Gastrocnemius medialis (tissue), 4 donors: ENCODE results near the gene DENND1A. TPM values are rescaled to one million over a fixed set of nuclear protein-coding genes. Genes with fewer than 3 reads are reported as not detected.

Experiments used
- ATAC-seq, 2 donors: fragments of 150-250 bp; one replicate each; pipeline ENCODE4 v1.9.1; 2016
- DNase-seq, 2 donors: peaks; one replicate each; pipeline ENCODE4 v3.0.0-alpha.2; 2019
- H3K27ac ChIP-seq, 4 donors: fragments of 200-600 bp; sonication (generic); 1 replicate in 1 of 4; 2 replicates in 3 of 4; pipeline ENCODE4 v1.5.1; 2016 to 2018; ENCODE audit warnings: mild to moderate bottlenecking in 2 of 4, moderate library complexity in 1 of 4
- H3K27me3 ChIP-seq, 3 donors: fragments of 200-600 bp; sonication (generic) in 2 of 3; 1 replicate in 1 of 3; 2 replicates in 2 of 3; pipeline versions ENCODE4 v1.5.1 to v1.6.0; 2016 to 2019; ENCODE audit warnings: mild to moderate bottlenecking in 1 of 3, moderate library complexity in 1 of 3
- H3K36me3 ChIP-seq, 2 donors: fragments of 200-600 bp; sonication (generic) in 1 of 2; one replicate each; pipeline ENCODE4 v1.5.1; 2017 to 2018
- H3K4me1 ChIP-seq, 2 donors: fragments of 200-600 bp; sonication (generic) in 1 of 2; one replicate each; pipeline ENCODE4 v1.5.1; 2016 to 2017; ENCODE audit warnings: mild to moderate bottlenecking in 2 of 2
- H3K4me3 ChIP-seq, 4 donors: fragments of 200-600 bp; sonication (generic) in 3 of 4; 1 replicate in 1 of 4; 2 replicates in 3 of 4; pipeline ENCODE4 v1.5.1; 2016 to 2019; ENCODE audit warnings: mild to moderate bottlenecking in 2 of 4
- H3K9me3 ChIP-seq, 3 donors: fragments of 200-600 bp; sonication (generic) in 2 of 3; 1 replicate in 1 of 3; 2 replicates in 2 of 3; pipeline ENCODE4 v1.5.1; 2016 to 2019
- CTCF ChIP-seq, 5 experiments: fragments of 450-650 bp in 3 of 5; fragments of 200-600 bp in 2 of 5; sonication (generic) in 2 of 5; IDR thresholded peaks in 4 of 5; conservative IDR thresholded peaks in 1 of 5; 1 replicate in 4 of 5; 2 replicates in 1 of 5; pipeline ENCODE4 v1.5.1; 2016 to 2019; ENCODE audit warnings: antibody characterized with exemption in 5 of 5, mild to moderate bottlenecking in 3 of 5, moderate library complexity in 3 of 5
- POLR2A ChIP-seq, 2 donors: fragments of 450-650 bp; IDR thresholded peaks; one replicate each; pipeline ENCODE4 v1.6.1; 2017; ENCODE audit warnings: antibody characterized with exemption in 2 of 2, mild to moderate bottlenecking in 2 of 2, moderate library complexity in 2 of 2
- in situ Hi-C, 4 donors: fragments of 200-750 bp; cut with MboI; loops; one replicate each; pipeline versions ENCODE4 v1.15.0 to v1.8.0; 2017; ENCODE audit warnings: low sequenced_read_pairs in 4 of 4
- intact Hi-C: fragments of 100-400 bp; cut with DNase I; formaldehyde crosslinking; loops from one replicate; pipeline ENCODE4 v1.15.1; 2023; ENCODE audit warnings: low total_unique reads
- total RNA-seq, 4 donors: library from RNA; depleted of rRNA; stranded (reverse); fragments of >200 nt; gene quantifications; one replicate each; pipeline versions ENCODE4 v1.1.0 to v1.2.3, GENCODE V29; 2016

The DENND1A gene
- total RNA-seq, 4 donors from 2014 or later, result 14.1 to 24.6 (median 16.4) TPM

GRCh38 chr9:123368536-123369153 is 561.3 kb downstream of the DENND1A start:
- intact Hi-C loops, result no loop called here
- Histone ChIP-seq H3K27me3 (peaks cover 16 to 20% (median 19%) of the 10 kb centered on the region in 3 donors), H3K4me1 (no peaks in the 10 kb centered on the region), H3K27ac (no peak overlapping the region), H3K36me3 (no peaks in the 10 kb centered on the region), H3K9me3 (no peaks in the 10 kb centered on the region), H3K4me3 (no peak overlapping the region)
- no peak for TF ChIP-seq CTCF (IDR thresholded peaks at IDR 0.05 in 4 of 5, conservative IDR thresholded peaks at IDR 0.05 in 1 of 5)
- TF ChIP-seq POLR2A (IDR thresholded peaks at IDR 0.05), result no peak
- no peak for DNase-seq
- no peak for ATAC-seq
- in situ Hi-C loops, result loop anchor here in 1 of 4 donors (25.0 kb wide), 1 partner anchor 906 kb away; no protein-coding TSS in a partner anchor

- no peaks in the 10 kb centered on the region for H3K36me3 ChIP-seq
- no peaks in the 10 kb centered on the region for H3K4me1 ChIP-seq
- in situ Hi-C loops (loop anchor here in 1 of 4 donors (25.0 kb wide), 1 partner anchor 906 kb away; no protein-coding TSS in a partner anchor), intact Hi-C loops (no loop called here)
- no peaks in the 10 kb centered on the region for H3K9me3 ChIP-seq
- ATAC-seq (no peak), DNase-seq (no peak)
- no peak overlapping the region for H3K27ac ChIP-seq
- no peak overlapping the region for H3K4me3 ChIP-seq
- H3K27me3 ChIP-seq, result peaks cover 15 to 19% (median 17%) of the 10 kb centered on the region in 3 donors
- TF ChIP-seq POLR2A (IDR thresholded peaks at IDR 0.05), result no peak
- TF ChIP-seq CTCF (IDR thresholded peaks at IDR 0.05 in 4 of 5, conservative IDR thresholded peaks at IDR 0.05 in 1 of 5), result no peak
These were observed 561.9 kb downstream of the DENND1A start for GRCh38 chr9:123368023-123368422.

DNA sequence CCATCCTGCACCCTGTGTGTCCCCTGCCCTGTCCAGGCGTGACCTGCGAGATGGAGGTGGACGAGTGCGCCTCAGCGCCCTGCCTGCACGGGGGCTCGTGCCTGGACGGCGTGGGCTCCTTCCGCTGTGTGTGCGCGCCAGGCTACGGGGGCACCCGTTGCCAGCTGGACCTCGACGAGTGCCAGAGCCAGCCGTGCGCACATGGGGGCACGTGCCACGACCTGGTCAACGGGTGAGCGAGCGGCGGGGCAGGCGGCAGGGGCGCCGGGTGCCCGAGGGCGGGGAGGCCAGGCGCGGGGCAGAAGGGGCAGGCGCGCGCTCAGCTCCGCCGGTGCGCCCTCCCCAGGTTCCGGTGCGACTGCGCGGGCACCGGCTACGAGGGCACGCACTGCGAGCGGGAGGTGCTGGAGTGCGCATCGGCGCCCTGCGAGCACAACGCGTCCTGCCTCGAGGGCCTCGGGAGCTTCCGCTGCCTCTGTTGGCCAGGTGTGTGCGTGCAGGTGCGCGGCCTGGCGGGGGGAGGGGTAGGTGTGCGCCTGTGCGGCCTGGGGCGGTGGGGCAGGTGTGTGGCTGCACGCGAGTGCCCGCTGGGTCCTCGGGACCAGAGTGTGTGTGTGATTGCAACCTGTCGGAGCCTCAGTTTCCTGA is 563.9 kb downstream of the DENND1A start:
- no peak for TF ChIP-seq POLR2A (IDR thresholded peaks at IDR 0.05)
- TF ChIP-seq CTCF (IDR thresholded peaks at IDR 0.05 in 4 of 5, conservative IDR thresholded peaks at IDR 0.05 in 1 of 5), result no peak
- Histone ChIP-seq H3K27ac (no peak overlapping the region), H3K36me3 (no peaks in the 10 kb centered on the region), H3K4me3 (no peak overlapping the region), H3K9me3 (no peaks in the 10 kb centered on the region), H3K27me3 (peaks cover 0 to 6% (median 5%) of the 10 kb centered on the region in 3 donors), H3K4me1 (no peaks in the 10 kb centered on the region)
- DNase-seq (no peak), ATAC-seq (no peak)
- in situ Hi-C loops, result loop anchor here in 1 of 4 donors (25.0 kb wide), 1 partner anchor 904 kb away; no protein-coding TSS in a partner anchor
- intact Hi-C loops, result no loop called here

- in situ Hi-C loops, result loop anchor here in 1 of 4 donors (25.0 kb wide), 1 partner anchor 903 kb away; no protein-coding TSS in a partner anchor
- no peak overlapping the region for H3K27ac ChIP-seq
- H3K9me3 ChIP-seq, result no peaks in the 10 kb centered on the region
- peaks cover 0 to 6% (median 5%) of the 10 kb centered on the region in 3 donors for H3K27me3 ChIP-seq
- no peaks in the 10 kb centered on the region for H3K4me1 ChIP-seq
- H3K36me3 ChIP-seq, result no peaks in the 10 kb centered on the region
- intact Hi-C loops, result no loop called here
- DNase-seq, result no peak
- ATAC-seq, result no peak
- no peak for TF ChIP-seq POLR2A (IDR thresholded peaks at IDR 0.05)
- TF ChIP-seq CTCF (IDR thresholded peaks at IDR 0.05 in 4 of 5, conservative IDR thresholded peaks at IDR 0.05 in 1 of 5), result no peak
- no peak overlapping the region for H3K4me3 ChIP-seq
These were observed 564.5 kb downstream of the DENND1A start for GRCh38 chr9:123365287-123365880.
